Stimulated activated CD4-positive, alpha-beta T cell treated with anti-CD3 and anti-CD28 coated beads, TNF-alpha, amount 100 ng/mL, for 1 hour (primary cell): ENCODE data around the gene LCNL1.

Source experiments
- DNase-seq, 3 donors: peaks; one replicate each; pipeline ENCODE4 v3.0.0-alpha.2; 2020; ENCODE audit warnings: low read depth in 3 of 3, low spot score in 1 of 3

LCNL1 gene

DNA sequence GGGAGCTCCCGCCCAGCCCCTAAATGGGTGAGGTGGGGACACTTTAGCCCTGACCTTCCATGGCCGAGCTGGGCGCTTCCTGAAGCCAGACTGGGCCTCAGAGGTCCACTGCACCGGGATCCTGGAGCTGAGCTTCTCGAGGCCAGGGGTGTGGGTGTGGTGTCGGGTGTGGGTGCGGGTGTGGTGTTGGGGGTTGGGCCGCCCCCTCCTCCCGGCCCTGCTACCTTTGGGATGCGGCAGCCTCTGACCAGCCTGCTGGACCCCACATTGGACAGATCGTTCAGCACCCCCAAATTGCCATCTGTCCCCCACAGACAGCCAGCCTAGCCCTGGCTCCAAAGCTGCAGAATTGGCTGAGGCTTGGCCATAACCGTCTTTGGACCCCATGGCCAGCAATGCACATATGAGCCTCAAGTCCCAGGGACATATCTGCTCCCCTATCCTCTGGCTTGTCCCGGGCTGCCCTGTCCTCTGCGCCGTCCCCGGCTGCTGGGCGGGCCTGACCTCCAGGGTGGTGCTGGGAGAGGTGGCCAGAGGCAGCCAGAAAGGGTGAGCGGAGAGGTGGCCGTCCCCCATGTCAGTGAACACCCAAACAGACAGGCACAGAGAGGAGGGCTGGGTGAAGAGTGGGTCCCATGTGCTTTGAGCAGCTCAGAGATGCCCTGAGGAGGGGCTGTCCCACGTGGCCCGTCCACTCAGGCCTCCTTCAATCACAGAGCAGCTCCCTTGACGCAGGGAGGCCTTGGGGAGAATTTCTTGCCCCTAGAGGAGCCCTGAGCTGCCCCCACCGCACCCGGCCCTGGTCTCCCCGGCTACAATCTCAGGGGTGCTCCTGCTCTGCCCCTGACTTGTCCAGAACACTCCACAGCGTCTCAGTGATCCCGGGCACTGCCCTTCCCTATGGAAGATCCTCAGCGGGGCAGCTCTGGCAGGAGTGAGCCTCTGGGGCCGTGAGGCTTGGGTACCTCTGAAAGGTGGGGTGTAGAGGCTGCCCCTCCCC is 8.9 kb upstream of the LCNL1 start:
- no peak for DNase-seq

DNA sequence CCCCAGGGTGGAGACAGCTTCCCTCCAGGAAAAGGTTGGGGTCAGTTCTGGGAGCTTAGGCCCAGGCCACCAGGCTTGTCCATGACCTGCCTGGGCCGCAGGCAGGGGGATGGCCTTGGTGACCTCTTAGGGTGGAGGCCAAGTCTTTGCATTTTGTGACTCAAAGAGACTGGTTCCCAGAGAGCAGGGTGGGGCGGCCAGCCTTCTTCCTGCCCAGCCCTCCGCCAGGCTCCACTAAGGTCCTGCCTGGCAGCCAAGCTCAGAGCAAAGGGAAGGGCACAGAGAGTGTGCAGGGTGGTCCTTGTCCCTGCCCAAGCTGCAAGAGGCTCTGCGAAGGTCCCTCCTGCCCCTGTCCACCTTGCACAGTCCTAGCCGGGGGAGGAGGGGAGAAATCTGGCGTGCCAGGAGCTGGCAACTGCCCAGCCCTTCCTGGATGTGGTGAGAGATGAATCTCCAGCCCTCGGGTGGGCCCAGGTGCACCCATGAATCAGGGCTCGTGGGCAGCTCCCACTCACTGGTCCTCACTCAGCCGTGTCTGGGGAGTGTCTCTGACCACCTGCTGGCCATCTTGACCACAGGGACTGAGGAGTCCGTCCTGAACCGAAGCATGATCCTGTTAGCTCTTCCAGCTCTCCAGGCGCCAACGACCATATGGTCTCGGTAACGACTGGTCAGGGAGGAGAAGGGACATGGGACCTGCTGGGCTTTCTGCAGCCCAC is 7.8 kb upstream of the LCNL1 start:
- no peak for DNase-seq

- no peak for DNase-seq
Observed at GRCh38 chr9:136975644-136976043, 7.1 kb upstream of the LCNL1 start.

- DNase-seq, result no peak
Observed at GRCh38 chr9:136977223-136977622, 5.6 kb upstream of the LCNL1 start, which contains the start of gene PTGDS. Gene PTGDS (plus strand): TSS chr9:136977504. CDS start chr9:136977579, 75 bp downstream.

DNA sequence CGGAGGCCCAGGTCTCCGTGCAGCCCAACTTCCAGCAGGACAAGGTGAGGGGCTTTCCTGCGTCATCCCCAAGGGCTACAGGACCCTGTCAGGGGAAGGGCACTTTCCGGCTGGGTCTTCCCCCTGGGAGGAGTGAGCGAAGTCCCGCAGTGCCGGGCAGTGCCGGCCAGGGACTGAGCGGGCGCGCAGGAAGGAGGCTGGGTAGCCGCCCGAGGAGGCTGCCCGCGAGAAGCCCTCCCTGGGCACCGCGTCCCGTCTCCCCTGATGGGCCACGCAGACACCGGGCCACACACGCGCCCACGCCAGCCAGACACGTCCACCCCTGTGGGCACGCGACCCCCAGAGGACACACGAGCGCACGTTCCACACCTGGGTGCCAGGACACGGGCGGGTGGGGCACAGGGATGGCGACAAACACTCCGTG is 5.1 kb upstream of the LCNL1 start:
- no peak for DNase-seq

DNA sequence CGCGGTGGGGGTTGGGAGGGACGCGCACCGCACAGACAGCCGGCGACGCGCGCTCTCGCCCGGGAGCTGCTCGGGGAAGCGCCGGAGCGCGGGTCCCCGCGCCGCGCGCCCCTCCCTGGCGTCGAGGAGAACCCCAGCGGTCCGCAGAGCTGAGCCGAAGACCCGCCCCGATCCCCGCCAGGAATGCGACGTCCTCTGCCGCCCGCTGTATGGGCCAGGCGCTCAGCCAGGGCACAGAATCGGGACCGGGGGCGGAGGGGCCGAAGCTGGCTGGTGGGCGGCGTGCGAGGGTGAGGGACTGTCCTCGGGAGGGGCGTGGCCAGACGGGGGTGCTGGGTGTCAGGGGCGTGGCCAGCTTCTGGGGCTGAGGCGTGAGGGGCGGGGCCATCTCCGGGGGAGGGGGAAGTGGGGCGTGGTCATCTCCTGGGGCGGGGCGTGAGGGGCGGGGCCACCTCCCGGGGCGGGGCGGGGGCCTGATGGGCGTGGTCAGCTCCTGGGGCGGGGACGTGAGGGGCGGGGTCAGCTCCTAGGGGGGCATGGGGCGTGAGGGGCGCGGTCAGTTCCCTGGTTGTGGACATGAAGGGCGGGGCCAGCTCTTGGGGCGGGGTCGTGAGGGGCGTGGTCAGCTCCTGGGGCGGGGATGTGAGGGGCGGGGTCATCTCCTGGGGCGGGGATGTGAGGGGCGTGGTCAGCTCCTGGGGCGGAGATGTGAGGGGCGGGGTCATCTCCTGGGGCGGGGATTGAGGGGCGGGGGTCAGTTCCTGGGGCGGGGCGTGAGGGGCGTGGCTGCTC is 4.5 kb upstream of the LCNL1 start:
- peak; percentile 35 to 50 (median 45) for DNase-seq

DNA sequence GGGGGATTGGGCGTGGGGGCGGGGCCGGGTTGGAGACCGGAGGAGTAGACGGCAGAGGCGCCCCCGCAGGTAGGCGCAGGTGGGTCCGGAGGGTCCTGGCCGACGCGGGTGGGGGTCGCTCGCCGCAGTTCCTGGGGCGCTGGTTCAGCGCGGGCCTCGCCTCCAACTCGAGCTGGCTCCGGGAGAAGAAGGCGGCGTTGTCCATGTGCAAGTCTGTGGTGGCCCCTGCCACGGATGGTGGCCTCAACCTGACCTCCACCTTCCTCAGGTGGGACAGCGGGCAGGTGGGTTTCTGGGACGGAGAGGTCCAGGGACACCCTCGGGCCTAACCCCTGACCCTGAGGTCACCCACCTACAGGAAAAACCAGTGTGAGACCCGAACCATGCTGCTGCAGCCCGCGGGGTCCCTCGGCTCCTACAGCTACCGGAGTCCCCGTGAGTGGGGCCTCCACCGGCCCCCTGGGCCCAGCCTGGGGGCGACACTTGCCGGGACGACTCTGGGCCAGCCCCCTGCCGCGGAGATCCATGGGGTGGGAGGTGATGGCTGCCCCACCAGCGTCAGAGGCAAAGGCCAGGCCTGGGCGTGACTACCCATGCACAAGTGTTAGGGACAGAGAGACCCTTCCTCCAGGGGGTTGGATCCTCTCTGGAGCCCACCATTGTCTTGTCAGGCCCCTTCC is 3.8 kb upstream of the LCNL1 start:
- no peak for DNase-seq

DNA sequence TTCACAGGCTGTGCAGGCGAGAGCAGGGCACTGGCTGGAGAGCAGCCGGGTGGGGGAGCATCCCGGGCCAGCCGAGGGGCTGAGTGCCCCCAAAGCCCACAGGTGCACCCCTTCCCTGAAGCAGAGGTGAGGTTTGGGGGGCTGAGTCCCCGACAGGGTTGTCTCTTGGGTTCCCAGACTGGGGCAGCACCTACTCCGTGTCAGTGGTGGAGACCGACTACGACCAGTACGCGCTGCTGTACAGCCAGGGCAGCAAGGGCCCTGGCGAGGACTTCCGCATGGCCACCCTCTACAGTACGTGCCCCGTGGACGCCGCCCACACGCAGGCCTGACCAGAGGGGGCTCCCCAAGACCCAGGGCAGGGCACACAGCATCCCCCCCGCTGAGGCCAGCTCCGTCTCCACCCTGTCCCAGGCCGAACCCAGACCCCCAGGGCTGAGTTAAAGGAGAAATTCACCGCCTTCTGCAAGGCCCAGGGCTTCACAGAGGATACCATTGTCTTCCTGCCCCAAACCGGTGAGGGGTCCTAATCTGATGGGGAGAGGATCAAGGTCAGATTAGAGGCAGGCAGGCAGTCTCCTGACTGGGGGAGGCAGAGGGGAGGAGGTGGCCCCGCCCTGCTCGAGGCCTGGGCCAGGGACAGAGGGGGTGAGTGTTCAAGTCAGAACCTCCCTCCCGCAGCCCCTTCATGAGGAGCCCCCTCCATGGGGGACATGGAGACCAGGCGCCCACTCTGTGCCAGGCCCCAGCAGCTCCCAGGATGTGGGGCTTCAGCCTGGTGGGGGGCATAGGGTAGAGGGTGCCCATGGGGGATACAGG is 2.8 kb upstream of the LCNL1 start:
- DNase-seq, result no peak

DNA sequence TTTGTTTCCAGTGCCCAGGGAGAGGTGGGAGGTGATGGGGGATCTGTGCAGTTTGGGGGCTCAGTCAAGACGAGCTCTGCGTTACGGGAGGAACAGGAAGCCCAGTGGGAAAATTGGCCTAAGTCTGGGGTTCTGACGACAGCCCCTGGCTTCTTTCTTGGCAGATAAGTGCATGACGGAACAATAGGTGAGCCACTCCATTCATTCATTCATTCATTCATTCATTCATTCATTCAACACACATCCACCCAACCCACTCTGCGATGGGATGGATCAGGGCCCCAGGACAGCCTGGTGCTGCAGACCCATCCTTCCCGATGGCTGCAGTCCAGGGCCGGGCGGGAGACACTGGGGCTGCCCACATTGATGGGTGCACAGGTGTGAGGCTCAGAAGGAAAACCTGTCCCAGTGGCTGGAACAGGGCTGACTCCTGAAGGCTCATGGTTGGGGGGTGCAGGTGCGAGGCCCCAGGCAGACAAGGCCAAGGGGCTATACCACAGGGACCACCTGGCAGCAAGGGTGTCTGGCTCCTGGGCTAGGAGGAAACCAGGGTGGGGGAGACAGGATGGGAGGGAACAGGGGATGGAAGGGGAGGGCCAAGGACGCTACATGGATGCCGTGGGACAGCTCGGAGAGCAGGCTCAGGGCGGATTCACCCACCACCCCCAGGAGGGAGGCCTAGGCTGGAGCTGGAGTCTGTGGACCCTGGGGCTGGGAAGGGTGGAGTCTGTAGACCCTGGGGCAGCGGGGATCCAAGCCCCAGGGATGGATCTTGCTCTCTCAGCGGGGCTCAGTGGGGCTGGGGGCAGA is 1.9 kb upstream of the LCNL1 start:
- no peak for DNase-seq

DNA sequence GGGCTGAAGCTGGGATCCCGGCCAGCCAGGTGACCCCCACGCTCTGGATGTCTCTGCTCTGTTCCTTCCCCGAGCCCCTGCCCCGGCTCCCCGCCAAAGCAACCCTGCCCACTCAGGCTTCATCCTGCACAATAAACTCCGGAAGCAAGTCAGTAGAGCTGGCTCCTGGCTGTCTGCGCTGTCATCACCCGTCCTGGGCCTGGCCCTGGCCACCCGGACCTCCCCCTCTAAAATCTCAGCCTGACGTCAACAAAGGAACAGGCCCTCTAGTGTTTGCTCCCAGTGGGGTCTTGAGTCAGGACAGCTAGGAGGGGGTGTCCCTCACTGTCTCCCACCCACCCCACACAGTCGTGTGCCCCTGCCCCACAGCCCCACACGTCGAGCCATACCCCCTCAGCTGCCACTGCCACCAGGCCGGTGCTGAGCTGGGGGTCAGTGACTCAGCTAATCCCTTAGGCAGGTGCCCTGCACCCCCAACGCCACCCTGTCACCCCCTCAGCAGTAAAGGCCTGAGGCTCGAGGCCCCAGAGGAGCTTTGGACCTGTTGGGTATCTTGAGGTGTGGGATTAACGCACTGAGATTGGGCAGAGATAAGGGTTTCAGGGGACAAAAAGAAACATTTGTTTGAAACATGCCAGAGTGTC is 1.1 kb upstream of the LCNL1 start:
- no peak for DNase-seq

DNA sequence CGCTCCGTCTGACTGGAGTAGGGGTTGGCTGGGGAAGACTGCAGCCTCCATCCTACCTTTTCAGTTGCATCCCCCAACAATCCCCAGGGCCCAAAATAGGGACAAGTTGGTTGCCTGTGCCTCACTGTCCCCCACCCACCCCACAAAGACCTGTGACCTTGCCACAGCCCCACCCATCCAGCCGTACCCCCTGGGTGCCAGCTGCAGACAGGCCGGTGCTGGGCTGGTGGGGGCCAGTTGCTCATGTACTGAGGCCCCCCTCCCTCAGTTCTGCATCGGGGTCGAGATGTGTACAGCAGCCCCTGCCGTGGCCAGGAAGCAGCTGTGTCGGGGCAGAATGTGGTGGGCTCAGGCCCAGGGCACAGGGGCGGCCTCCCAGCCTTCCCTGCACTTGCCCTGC is 374 bp downstream of the LCNL1 start:
- no peak for DNase-seq

- no peak for DNase-seq
Observed at GRCh38 chr9:136983656-136984314, 992 bp downstream of the LCNL1 start.

DNA sequence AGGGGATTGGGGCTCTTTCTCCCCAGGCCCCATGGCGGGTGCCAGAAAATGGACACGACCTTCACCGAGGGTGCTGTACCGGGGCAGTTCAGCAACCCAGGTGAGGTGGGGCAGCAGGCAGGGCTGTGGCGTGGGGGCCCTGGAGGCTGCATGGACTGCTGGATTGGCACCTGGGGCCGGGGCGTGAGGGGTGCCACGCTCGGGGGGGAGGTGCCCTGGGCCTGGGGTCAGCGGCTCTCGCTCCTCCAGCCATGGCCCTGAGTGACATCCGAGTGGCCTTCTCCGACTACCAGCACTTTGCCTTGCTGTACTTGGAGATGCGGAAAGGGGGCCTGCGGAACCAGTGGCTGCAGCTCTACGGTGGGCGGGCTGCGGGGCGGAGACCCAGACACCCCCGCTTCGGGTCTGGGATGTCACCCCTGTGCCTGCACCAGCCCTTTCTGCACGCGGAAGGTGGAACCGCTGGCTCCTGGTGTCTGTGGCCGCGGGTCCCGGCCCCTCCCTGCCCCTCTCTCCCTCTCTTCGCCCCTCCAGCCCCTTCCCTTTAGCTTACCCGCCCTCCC is 1.8 kb downstream of the LCNL1 start:
- DNase-seq, result no peak

GRCh38 chr9:136985027-136985602 is 2.3 kb downstream of the LCNL1 start:
- DNase-seq, result no peak

- DNase-seq, result no peak
Observed at GRCh38 chr9:136985853-136986252, 3.1 kb downstream of the LCNL1 start.

- DNase-seq, result no peak
Observed at GRCh38 chr9:136988872-136989271, 6.1 kb downstream of the LCNL1 start.

DNA sequence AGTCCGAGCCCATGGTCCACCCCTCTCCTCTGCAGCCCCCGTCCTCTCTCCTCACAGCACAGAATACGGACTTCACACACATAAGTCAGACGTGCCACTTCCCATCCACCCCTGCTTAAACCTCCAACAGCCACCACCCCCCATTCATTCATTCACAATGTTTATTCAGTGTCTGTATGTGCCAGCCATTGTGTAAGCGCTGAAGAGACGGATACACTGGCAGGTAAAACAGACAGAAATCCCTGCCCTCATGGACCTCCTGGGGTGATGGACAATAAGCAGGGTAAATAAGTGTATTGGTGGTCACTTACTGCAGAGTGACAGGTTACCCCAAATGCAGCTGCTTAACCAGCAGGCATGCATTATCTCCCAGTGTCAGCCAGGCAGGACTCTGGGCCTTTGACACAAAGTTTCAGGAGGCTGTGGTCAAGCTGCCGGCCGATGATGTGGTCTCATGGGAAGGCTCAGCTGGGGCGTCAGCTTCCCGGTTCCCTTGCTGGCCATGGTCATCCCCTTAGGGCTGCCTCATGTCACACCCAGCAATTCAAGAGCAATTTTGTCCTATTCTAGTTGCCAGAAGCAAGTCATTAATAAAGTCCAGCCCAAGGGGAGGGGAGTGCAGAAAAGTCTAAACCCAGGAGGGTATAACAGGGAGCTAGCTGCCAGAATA is 7.6 kb downstream of the LCNL1 start:
- no peak for DNase-seq
